GM19324 (cell line): ENCODE measurements around the gene NOC4L.
"Not testable (repeated sequence)": the region's sequence is repeated elsewhere in the genome, so short reads cannot be mapped to it uniquely, and the experiment has no call there.

Source experiments
- ATAC-seq: cut with Tn5 transposase; IDR thresholded peaks from one replicate; pipeline ENCODE4 v1.9.1; 2021; ENCODE audit warnings: mild to moderate bottlenecking, moderate library complexity; ENCODE audit not compliant: unreplicated experiment, low FRiP score

Gene NOC4L

GRCh38 chr12:132123970-132124765, 20.1 kb upstream of the NOC4L start:
- ATAC-seq = no peak

DNA sequence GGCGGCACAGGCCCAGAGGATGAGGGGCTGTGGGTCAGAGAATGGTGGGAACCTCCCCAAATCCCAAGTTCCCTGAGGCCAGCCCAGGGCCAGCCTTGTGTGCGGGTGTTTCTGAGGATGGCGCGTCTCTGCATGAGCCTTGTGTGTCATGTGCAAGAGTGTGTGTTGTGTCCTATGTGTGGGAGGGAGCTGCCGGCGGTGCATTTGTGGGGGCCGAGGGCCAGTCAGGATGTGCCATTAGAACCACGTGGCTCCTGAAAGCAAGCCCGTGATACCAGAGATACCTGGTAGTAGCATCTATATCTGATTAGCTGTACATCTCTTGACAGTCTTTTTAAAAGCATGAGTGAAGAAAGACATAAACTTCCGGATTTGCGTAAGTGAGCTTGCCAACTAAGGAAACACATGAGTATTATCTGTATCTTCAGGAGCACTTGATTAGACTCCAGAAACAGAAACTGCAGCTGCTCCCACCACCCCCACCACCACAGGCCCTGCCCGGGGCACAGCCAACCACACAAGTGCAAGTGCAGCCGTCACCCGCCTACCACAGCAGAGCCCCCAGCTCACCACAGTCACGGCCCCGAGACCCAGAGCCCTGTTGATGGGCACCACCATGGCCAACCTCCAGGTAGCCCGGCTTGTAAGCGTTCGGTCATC, 19.4 kb upstream of the NOC4L start:
- no peak for ATAC-seq

DNA sequence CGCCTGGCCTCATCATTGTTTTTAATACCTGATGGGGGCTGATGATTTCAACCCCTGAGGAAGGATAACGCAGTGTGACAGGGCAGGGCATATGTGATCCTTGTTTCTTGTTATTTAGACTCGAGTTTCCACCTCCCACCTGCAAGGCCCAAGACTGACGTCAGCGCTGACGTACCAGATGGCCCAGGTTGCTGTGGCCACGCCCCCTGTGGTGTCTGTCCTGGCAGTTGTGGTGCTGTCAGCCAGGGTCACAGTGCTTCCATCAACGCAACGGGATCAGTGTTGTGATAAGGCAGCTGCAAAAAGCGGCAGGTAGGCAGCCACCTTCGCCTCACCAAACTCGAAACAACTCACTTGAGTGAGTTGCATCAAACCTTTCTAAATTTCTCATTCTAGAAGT, 18.5 kb upstream of the NOC4L start:
- no peak for ATAC-seq

DNA sequence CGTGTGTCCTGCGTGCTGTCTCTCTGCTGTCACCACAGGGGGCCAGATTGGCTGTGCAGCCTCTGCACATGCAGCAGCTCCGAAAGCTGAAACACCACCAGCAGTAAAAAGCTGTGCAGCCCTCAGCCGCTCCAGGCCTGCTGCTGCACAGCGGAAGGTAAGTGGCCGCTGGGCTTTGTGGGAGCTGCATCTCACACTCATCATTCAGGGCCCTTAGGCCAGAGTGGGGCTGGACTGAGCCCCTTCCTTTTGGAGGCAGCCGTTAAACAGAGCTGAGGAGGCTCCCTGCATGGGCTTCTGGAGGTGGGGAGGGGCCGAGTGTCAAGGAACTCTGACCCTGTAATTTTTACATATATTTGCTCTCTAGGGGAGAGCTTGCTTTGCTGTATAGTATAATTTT, 17.2 kb upstream of the NOC4L start:
- ATAC-seq = no peak

DNA sequence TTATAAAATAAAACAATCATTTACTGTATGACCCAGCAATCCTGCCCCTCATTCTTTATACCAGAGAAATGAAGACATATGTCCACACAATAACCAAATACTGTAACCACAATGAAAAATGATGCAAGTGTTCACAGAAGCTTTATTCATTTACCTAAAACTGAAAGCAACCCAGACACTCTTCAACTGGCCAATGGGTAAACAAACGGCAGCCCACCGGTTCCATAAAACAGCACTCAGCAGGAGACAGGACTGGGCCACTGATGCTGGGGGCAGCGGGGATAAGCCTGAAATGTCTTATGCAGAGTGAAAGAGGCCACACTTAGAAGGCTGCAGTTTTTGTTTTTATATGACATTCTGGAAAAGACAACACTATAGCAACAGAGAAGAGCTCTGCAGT, 15.2 kb upstream of the NOC4L start:
- ATAC-seq = no peak

DNA sequence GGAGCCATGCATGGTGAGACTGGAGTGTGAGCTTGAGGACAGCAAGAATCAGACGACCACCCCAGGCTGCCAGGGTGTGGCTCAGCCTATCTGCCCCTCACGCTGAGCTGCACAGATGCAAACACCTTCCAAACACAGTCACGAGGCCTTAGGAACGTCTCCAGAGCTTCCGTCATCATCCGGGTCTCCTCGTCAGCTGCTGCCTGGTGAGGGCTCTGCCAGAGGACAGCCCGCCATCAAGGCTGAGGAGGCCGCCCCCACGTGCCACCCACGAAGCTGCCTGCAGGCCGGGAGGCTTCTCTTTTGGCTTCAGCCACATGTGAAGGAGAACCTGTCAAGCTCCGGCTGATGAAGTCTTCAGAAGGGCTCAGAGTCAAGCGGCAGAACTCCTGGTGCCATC, 13.6 kb upstream of the NOC4L start:
- ATAC-seq = no peak

DNA sequence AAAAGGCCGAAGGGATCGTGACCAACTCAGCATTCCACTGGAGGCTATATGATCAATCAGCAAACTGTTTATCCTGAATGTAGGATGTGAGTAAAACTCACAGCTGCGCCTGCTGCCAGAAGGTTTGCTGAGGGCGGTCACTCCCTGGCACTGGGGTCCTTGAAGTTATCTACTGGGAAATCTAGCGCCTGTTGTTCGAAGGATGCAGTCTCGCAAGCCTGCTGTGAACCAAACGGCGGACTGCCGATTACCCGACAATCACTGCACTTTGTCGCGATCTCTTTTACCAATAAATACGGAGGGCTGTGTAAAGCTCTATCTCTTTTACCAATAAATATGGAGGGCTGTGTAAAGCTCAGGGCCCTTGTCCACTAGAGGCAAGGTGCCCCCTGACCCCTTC, 13.0 kb upstream of the NOC4L start:
- no peak for ATAC-seq

DNA sequence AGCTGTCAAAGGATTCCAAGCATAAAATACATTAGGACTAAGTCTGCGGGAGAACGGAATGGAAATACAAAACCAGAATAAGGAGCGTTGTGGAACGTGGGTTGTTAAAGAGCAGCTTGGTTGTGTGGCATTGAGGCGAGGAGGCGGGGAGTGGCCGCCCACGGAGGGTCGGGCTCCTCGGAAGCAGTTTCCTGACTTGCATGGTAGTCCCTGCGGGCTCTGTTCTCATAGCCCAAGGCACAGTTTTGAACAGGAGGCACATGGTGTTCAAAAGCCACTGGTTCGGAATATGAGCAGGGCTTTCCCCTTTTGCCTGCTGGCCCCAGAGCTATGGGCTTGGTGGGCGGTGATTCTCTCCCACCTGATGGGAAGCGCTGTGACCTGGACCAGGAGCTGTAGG, 12.3 kb upstream of the NOC4L start:
- no peak for ATAC-seq

DNA sequence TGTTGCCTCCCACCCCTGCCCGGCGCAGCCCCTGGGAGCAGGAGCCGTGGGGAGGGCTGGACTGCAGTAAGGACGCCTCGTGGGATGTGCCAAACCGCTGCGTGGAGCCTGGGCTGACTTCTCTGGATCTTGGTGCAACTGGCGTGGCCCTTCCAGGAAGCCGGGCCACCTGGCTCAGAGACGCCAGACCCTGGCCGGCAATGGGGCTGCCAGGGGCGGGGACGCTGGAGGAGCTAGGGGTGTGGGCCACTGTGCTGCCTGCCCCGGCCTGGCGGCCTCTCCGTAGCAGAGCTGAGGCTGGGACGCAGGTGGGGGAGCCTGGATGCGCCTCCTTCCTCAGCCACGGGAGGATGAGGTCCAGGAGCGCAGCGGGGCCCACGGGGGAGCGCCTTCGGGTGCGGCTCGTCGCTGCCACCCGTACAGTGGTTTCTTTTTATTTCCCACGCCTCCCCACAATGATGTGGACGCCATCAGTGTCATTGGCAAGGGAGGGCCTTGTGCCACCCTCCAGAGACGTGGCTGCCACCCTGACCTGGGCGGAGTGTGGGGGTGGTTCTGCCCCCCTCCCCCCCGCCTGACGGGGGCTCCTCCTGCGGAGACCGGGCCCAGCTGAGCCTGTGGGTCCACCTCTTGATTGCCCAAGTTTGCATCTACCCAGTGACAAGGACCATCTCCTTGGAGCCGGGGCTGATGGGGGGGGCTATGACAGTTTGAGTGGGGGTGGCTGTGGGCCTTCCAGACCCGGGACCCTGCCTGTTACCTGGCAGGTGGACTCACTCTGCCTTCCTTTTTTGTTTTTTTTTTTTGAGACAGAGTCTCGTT, 11.4 kb upstream of the NOC4L start:
- ATAC-seq = no peak

DNA sequence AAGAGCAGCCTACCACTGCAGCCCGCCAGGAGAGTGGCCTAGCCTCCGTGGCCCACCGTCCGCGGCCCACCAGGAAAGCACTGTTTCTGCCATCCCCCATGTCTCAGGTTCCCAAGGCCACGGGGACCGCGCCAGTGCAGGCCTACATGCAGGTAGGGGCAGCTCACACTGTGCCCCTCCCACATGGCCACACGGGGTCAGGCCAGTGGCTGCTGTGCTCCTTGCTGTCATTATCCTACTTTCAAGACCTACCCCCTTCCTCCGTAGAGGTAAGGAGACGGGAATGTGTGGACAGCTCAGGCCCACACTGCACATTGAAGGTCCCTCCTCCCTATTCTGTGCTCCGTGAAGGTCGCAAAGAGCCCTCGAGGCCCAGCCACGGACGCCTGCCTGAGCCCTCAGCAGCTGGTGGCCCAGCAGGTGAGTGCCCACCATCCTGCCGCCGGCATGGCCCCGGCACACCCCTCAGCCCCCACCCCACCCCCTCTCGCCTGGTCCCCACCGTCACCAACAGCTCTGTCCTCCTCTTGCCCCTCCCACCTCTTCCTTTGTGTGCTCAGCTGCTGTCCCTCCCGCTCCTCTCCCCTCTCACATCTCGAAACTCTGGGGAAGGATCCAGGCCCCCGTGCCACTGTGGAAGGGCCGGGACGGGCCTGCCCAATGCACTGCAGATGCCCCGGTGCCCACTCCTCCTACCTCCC, 10.2 kb upstream of the NOC4L start:
- ATAC-seq = no peak

- not testable (repeated sequence) for ATAC-seq
Measured at GRCh38 chr12:132134653-132135183, 9.5 kb upstream of the NOC4L start.

DNA sequence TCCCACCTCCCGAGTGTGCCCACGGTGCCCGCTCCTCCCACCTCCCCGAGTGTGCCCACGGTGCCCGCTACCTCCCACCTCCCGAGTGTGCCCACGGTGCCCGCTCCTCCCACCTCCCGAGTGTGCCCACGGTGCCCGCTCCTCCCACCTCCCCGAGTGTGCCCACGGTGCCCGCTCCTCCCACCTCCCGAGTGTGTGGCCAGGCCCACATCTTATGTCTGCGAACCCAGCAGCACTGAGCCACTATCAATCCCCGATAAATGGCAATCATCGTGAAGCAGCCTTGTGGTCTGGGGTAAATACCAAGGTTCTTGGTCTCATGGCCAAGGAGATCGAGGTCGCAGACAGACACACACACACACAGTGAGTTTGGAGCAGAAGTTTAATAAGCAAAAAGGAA, 8.0 kb upstream of the NOC4L start:
- not testable (repeated sequence) for ATAC-seq

GRCh38 chr12:132137483-132138125, 6.7 kb upstream of the NOC4L start:
- ATAC-seq = no peak

- ATAC-seq = no peak
Measured at GRCh38 chr12:132138941-132139871, 5.1 kb upstream of the NOC4L start.

DNA sequence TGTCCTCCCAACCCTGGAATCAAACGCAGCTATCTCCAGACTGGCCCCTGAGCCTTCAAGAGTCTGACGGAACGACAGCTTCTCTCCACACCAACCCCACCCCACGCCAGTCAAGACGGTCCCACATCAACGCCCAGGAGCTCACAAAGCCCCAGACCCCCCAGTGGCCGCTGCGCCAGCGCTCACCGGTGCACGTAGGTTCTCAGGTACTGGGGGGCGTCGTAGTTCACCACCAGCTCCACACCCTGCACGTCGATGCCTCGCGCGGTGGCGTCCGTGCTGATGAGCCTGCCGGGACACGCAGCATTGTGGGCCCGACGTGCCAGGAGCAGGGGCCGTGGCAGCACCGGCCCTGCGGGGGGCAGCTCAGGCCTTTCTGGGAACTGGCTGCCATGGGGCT, 4.3 kb upstream of the NOC4L start:
- ATAC-seq = no peak

GRCh38 chr12:132140501-132140900, 3.8 kb upstream of the NOC4L start:
- no peak for ATAC-seq

GRCh38 chr12:132140918-132141841, 3.1 kb upstream of the NOC4L start:
- no peak for ATAC-seq
